Measurements from ENCODE around the gene FDX2. TPM values are rescaled to one million over a fixed set of nuclear protein-coding genes. Genes with fewer than 3 reads are reported as not detected.

FDX2 gene
- total and polyA plus RNA-seq, 2 of the 13 experiments (the other 11 are each of a cell fraction or from before 2014, with no cell fraction given), result 21.0 to 24.7 TPM

- ATAC-seq (no peak), FAIRE-seq (no peak), DNase-seq (ENCODE audit: low spot score) (no peak)
- BruUV-seq (replicated peaks), result no TSS peak
- Histone ChIP-seq H4K20me1 (ENCODE audit: insufficient read depth, low read length) (peaks cover 3% of the 10 kb centered on the region; the same call in 1 of the 2 replicates), H3K9ac (ENCODE audit: insufficient read depth, low read depth, low read length) (no peak overlapping the region), H3K4me2 (ENCODE audit: low read depth, low read length) (no peak overlapping the region), H3K27ac (ENCODE audit: extremely low read length, insufficient read depth, low read length) (no peak overlapping the region), H3K27me3 (ENCODE audit: control insufficient read depth in 1 of 2, insufficient read depth in 2 of 2, low read length in 2 of 2) (no peaks in the 10 kb centered on the region), H2AFZ (ENCODE audit: low read length) (no peak overlapping the region), H3K4me1 (ENCODE audit: insufficient read depth, low read length) (no peaks in the 10 kb centered on the region), H3K79me2 (ENCODE audit: insufficient read depth, low read length) (no peaks in the 10 kb centered on the region), H3K4me3 (replicated peaks in 1 of 3; ENCODE audit: insufficient read depth in 1 of 3, low read depth in 2 of 3, low read length in 3 of 3) (no peak overlapping the region), H3K9me3 (ENCODE audit: low read length) (no peaks in the 10 kb centered on the region), H3K36me3 (replicated peaks in 1 of 2; ENCODE audit: control insufficient read depth in 1 of 2, insufficient read depth in 2 of 2, low read length in 2 of 2) (peaks cover 21 to 46% of the 10 kb centered on the region in 2 experiments; a peak in 4 of 5 replicates)
- in situ Hi-C loops (cut with HindIII; ENCODE audit: extremely low pct_ligation_motif_present, low pct_unique_long_range_greater_than_20kb) (no loop called here), intact Hi-C loops (cut with micrococcal nuclease; ENCODE audit: unreplicated experiment) (no loop called here)
- CTCF ChIA-PET (ENCODE audit: low intra/inter-chr PET ratio, low total read pairs), result no interaction called here
- POLR2A ChIA-PET, result interaction anchor here (0.8 to 3.3 kb wide), 3 partner anchors 9 to 11 kb away, joined by 4 to 23 read pairs (median 8); partner anchors contain the start of genes ICAM1 and ICAM5
- WGBS (ENCODE audit: low lambda C conversion rate), result over 99% methylated on average over 5 of the region's 5 CpGs
- TF ChIP-seq ARNT2 (CRISPR knock-in tag; IDR thresholded peaks at IDR 0.05; ENCODE audit: low read depth) (no peak), TP53 (CRISPR knock-in tag; conservative IDR thresholded peaks at IDR 0.05) (no peak), MLX (CRISPR knock-in tag; IDR thresholded peaks at IDR 0.05) (no peak), ZNF20 (CRISPR knock-in tag; IDR thresholded peaks at IDR 0.05) (no peak), ZNF121 (CRISPR knock-in tag; IDR thresholded peaks at IDR 0.05) (no peak), SOX5 (CRISPR knock-in tag; IDR thresholded peaks at IDR 0.05; ENCODE audit: borderline replicate concordance) (no peak), MTF1 (CRISPR knock-in tag; IDR thresholded peaks at IDR 0.05) (no peak), E2F5 (CRISPR knock-in tag; conservative IDR thresholded peaks at IDR 0.05) (no peak), UBTF (CRISPR knock-in tag; IDR thresholded peaks at IDR 0.05) (no peak), FOXK1 (CRISPR knock-in tag; IDR thresholded peaks at IDR 0.05; ENCODE audit: borderline replicate concordance, low read depth) (no peak), SP2 (CRISPR knock-in tag; IDR thresholded peaks at IDR 0.05) (no peak), ERF (CRISPR knock-in tag; IDR thresholded peaks at IDR 0.05) (no peak)
Measured at GRCh38 chr19:10279737-10280442, 35.9 kb downstream of the FDX2 start.
